ENCODE results near the gene CKMT1A. TPM values are rescaled to one million over a fixed set of nuclear protein-coding genes. Genes with fewer than 3 reads are reported as not detected.
"Not testable (repeated sequence)": the region's sequence is repeated elsewhere in the genome, so short reads cannot be mapped to it uniquely, and the experiment has no call there.

CKMT1A gene
- total and polyA plus RNA-seq, 2 of the 4 experiments (the other 2 are of a cell fraction) = not detected

GRCh38 chr15:43746245-43746902 is 52.7 kb downstream of the CKMT1A start, which contains the start of gene PDIA3:
Gene PDIA3 (plus strand): TSS chr15:43746438. CDS start chr15:43746540, 102 bp downstream.
- dilution Hi-C loops (cut with HindIII; ENCODE audit: low sequenced_read_pairs, unreplicated experiment); H2BK15ac ChIP-seq (ENCODE audit: low read depth, low read length); BruUV-seq (replicated peaks); H3K9me3 ChIP-seq (ENCODE audit: control insufficient read depth, insufficient read depth, low read length); H3K9me1 ChIP-seq (ENCODE audit: insufficient read depth, low read length); intact Hi-C loops (cut with micrococcal nuclease); H2BK20ac ChIP-seq (ENCODE audit: low read depth, low read length); H3K4me1 ChIP-seq (ENCODE audit: control insufficient read depth, insufficient read depth, low read length); in situ Hi-C loops (cut with MboI; ENCODE audit: low sequenced_read_pairs); H3K36me3 ChIP-seq (ENCODE audit: control insufficient read depth, insufficient read depth, low read length); H3K27me3 ChIP-seq (ENCODE audit: control insufficient read depth, insufficient read depth, low read length): not testable (repeated sequence)
- peaks cover 44% of the 10 kb centered on the region for H4K20me1 ChIP-seq (ENCODE audit: insufficient read depth, low read length)
- H2BK5ac ChIP-seq (ENCODE audit: low read depth, low read length, poor library complexity, severe bottlenecking) = peak within 1 kb of the TSS; percentile 97
- H3K4me2 ChIP-seq (ENCODE audit: low read depth, low read length) = peak within 1 kb of the TSS; percentile 97
- peak within 1 kb of the TSS; percentile 72 to 90; a peak in 3 of 4 replicates for H4K8ac ChIP-seq (ENCODE audit: low read depth in 2 of 2, low read length in 2 of 2)
- peak within 1 kb of the TSS; percentile 90 for H2AFZ ChIP-seq (replicated peaks; ENCODE audit: low read length, poor library complexity)
- peaks cover 0 to 28% of the 10 kb centered on the region in 2 experiments; a peak in 2 of 4 replicates for H3K79me1 ChIP-seq (ENCODE audit: low read depth in 1 of 2, low read length in 2 of 2)
- peak; percentile 87 for DNase-seq
- H3K9ac ChIP-seq (ENCODE audit: low read depth, low read length) = peak within 1 kb of the TSS; percentile 96
- WGBS, 2 experiments (ENCODE audit: extremely low coverage in 2 of 2, insufficient read length in 1 of 2) = 0% methylated on average over 52 of the region's 84 CpGs; no CpG with 5 or more reads in 1 of the 2 experiments
- peak within 1 kb of the TSS; percentile 96 for H3K4me3 ChIP-seq (ENCODE audit: insufficient read depth, low read depth, low read length)
- peak within 1 kb of the TSS; percentile 91 for H3K23ac ChIP-seq (ENCODE audit: low read depth, low read length)
- peak within 1 kb of the TSS; percentile 95 for H2AK9ac ChIP-seq (replicated peaks; ENCODE audit: low read depth, low read length, poor library complexity)
- peak; percentile 98 for ATAC-seq (ENCODE audit: low read depth)
- H3K18ac ChIP-seq (ENCODE audit: low read depth, low read length) = peak within 1 kb of the TSS; percentile 21; the same call in 1 of the 2 replicates
- ChIA-PET CTCF (interaction anchor here (1.4 kb wide), 1 partner anchor 13 kb away, joined by 5 read pairs; no protein-coding TSS in a partner anchor), POLR2A (ENCODE audit: unreplicated experiment) (interaction anchor here (1.0 kb wide), 1 partner anchor 48 kb away, joined by 3 read pairs; no protein-coding TSS in a partner anchor)
- peak within 1 kb of the TSS; percentile 67 for H2AK5ac ChIP-seq (ENCODE audit: low read depth, low read length)
- H3K14ac ChIP-seq (replicated peaks; ENCODE audit: low read depth, low read length) = peak within 1 kb of the TSS; percentile 93
- H3K27ac ChIP-seq (ENCODE audit: insufficient read depth, low read length) = peak within 1 kb of the TSS; percentile 98
- peak within 1 kb of the TSS; percentile 72 for H3K56ac ChIP-seq (ENCODE audit: extremely low read depth, insufficient read depth, low read length)
- peak within 1 kb of the TSS; percentile 87 for H4K5ac ChIP-seq (ENCODE audit: low read depth, low read length)
- peak within 1 kb of the TSS; percentile 32 for H2BK120ac ChIP-seq (ENCODE audit: low read depth, low read length)
- TF ChIP-seq MXI1 (IDR thresholded peaks at IDR 0.05; ENCODE audit: borderline replicate concordance, low read depth, low read length) (peak; percentile 40; the same call in 1 of the 2 replicates), RAD21 (IDR thresholded peaks at IDR 0.05; ENCODE audit: low read length) (0 out of 2 replicates have a peak, but pooled peaks have one; percentile 3), FOS (IDR thresholded peaks at IDR 0.05; ENCODE audit: low read depth, low read length) (0 out of 2 replicates have a peak, but pooled peaks have one; percentile 15), POLR2A (IDR thresholded peaks at IDR 0.05; ENCODE audit: low read depth, low read length) (peak; percentile 92), MAZ (IDR thresholded peaks at IDR 0.05; ENCODE audit: borderline replicate concordance, low read depth, low read length) (peak; percentile 85; the same call in 1 of the 2 replicates)
- peak within 1 kb of the TSS; percentile 56 for H4K91ac ChIP-seq (ENCODE audit: insufficient read depth, low read depth, low read length)
- H3K4ac ChIP-seq (ENCODE audit: low read depth, low read length) = peak within 1 kb of the TSS; percentile 91

- DNase-seq = peak; percentile 58
- intact Hi-C loops (cut with micrococcal nuclease); H3K4me1 ChIP-seq (ENCODE audit: control insufficient read depth, insufficient read depth, low read length); H3K36me3 ChIP-seq (ENCODE audit: control insufficient read depth, insufficient read depth, low read length); H3K9me1 ChIP-seq (ENCODE audit: insufficient read depth, low read length); H4K91ac ChIP-seq (ENCODE audit: insufficient read depth, low read depth, low read length); in situ Hi-C loops (cut with MboI; ENCODE audit: low sequenced_read_pairs); dilution Hi-C loops (cut with HindIII; ENCODE audit: low sequenced_read_pairs, unreplicated experiment); BruUV-seq (replicated peaks); H2BK20ac ChIP-seq (ENCODE audit: low read depth, low read length); H2BK15ac ChIP-seq (ENCODE audit: low read depth, low read length); H2BK120ac ChIP-seq (ENCODE audit: low read depth, low read length); H2AK9ac ChIP-seq (replicated peaks; ENCODE audit: low read depth, low read length, poor library complexity); H3K27me3 ChIP-seq (ENCODE audit: control insufficient read depth, insufficient read depth, low read length); ATAC-seq (ENCODE audit: low read depth); CTCF ChIA-PET; H3K9me3 ChIP-seq (ENCODE audit: control insufficient read depth, insufficient read depth, low read length): not testable (repeated sequence)
- peak overlapping the region; percentile 93 for H3K14ac ChIP-seq (replicated peaks; ENCODE audit: low read depth, low read length)
- H3K23ac ChIP-seq (ENCODE audit: low read depth, low read length) = peak overlapping the region; percentile 91
- peaks cover 49% of the 10 kb centered on the region for H4K20me1 ChIP-seq (ENCODE audit: insufficient read depth, low read length)
- peak overlapping the region; percentile 96 for H3K9ac ChIP-seq (ENCODE audit: low read depth, low read length)
- H2AK5ac ChIP-seq (ENCODE audit: low read depth, low read length) = peak overlapping the region; percentile 67
- H3K4me3 ChIP-seq (ENCODE audit: insufficient read depth, low read depth, low read length) = peak overlapping the region; percentile 96
- H2AFZ ChIP-seq (replicated peaks; ENCODE audit: low read length, poor library complexity) = peak overlapping the region; percentile 86
- peak overlapping the region; percentile 97 for H3K4me2 ChIP-seq (ENCODE audit: low read depth, low read length)
- H4K8ac ChIP-seq (ENCODE audit: low read depth in 2 of 2, low read length in 2 of 2) = peak overlapping the region; percentile 65 to 72; a peak in 2 of 4 replicates
- peak overlapping the region; percentile 97 for H2BK5ac ChIP-seq (ENCODE audit: low read depth, low read length, poor library complexity, severe bottlenecking)
- POLR2A ChIA-PET (ENCODE audit: unreplicated experiment) = interaction anchor here (1.0 kb wide), 1 partner anchor 48 kb away, joined by 3 read pairs; no protein-coding TSS in a partner anchor
- no CpG with 5 or more reads among the region's 12 CpGs for WGBS, 2 experiments (ENCODE audit: extremely low coverage in 2 of 2, insufficient read length in 1 of 2)
- H3K79me1 ChIP-seq (ENCODE audit: low read depth in 1 of 2, low read length in 2 of 2) = peaks cover 0 to 32% of the 10 kb centered on the region in 2 experiments; a peak in 2 of 4 replicates
- H4K5ac ChIP-seq (ENCODE audit: low read depth, low read length) = peak overlapping the region; percentile 5; the same call in 1 of the 2 replicates
- peak overlapping the region; percentile 91 for H3K4ac ChIP-seq (ENCODE audit: low read depth, low read length)
- H3K27ac ChIP-seq (ENCODE audit: insufficient read depth, low read length) = peak overlapping the region; percentile 98
- peak overlapping the region; percentile 72 for H3K56ac ChIP-seq (ENCODE audit: extremely low read depth, insufficient read depth, low read length)
- peak overlapping the region; percentile 10; the same call in 1 of the 2 replicates for H3K18ac ChIP-seq (ENCODE audit: low read depth, low read length)
Observed at GRCh38 chr15:43746903-43747309, 53.2 kb downstream of the CKMT1A start.
